GM12892 (cell line): ENCODE results near the gene WASF2.

Experiments
- POLR2A ChIP-seq: IDR thresholded peaks from 2 replicates; pipeline ENCODE4 v1.6.1; 2011; ENCODE audit warnings: low read depth, low read length, control low read depth
- POLR2AphosphoS5 ChIP-seq: IDR thresholded peaks from 2 replicates; pipeline ENCODE4 v1.6.1; 2011; ENCODE audit warnings: low read depth, low read length, control low read depth
- TAF1 ChIP-seq: IDR thresholded peaks from 2 replicates; pipeline ENCODE4 v1.6.1; 2011; ENCODE audit warnings: low read depth, mild to moderate bottlenecking, control low read depth, low read length, borderline replicate concordance

GRCh38 chr1:27491748-27492700 lies 2.1 kb upstream of the WASF2 start:
- TF ChIP-seq POLR2A: no peak
- no peak for TF ChIP-seq POLR2AphosphoS5
- no peak for TF ChIP-seq TAF1
